D721Med (cell line): Measurements from ENCODE around the gene SMO.
A peak's percentile ranks its signal among the peaks of the same experiment; 100 is the strongest.
"Not testable (repeated sequence)": the region's sequence is repeated elsewhere in the genome, so short reads cannot be mapped to it uniquely, and the experiment has no call there.

Experiments used
- DNase-seq: peaks from one replicate; pipeline ENCODE4 v3.0.0; 2011; ENCODE audit warnings: low spot score; ENCODE audit not compliant: insufficient read length
- FAIRE-seq: peaks from 2 replicates; lab custom pipeline; 2011; peaks lifted over from hg19 to GRCh38; lab: Jason Lieb, UNC
- CTCF ChIP-seq: IDR thresholded peaks from 2 replicates; pipeline ENCODE4 v1.5.1; 2012; ENCODE audit warnings: mild to moderate bottlenecking, control low read depth; ENCODE audit not compliant: insufficient read depth; ENCODE audit errors: missing control alignments

SMO gene

GRCh38 chr7:129245533-129245932 lies 57.1 kb downstream of the SMO start:
- no peak for FAIRE-seq
- TF ChIP-seq CTCF: no peak

GRCh38 chr7:129247087-129247486 lies 58.7 kb downstream of the SMO start:
- TF ChIP-seq CTCF: no peak
- FAIRE-seq (no peak), DNase-seq (no peak)

More at GRCh38 chr7:129245533-129245932, 57.1 kb downstream of the SMO start:
- DNase-seq: no peak

GRCh38 chr7:129252128-129252527 lies 63.7 kb downstream of the SMO start:
- FAIRE-seq (peak; percentile 97), DNase-seq (no peak)
- no peak for TF ChIP-seq CTCF

- FAIRE-seq, DNase-seq: not testable (repeated sequence)
These were observed 64.2 kb downstream of the SMO start for GRCh38 chr7:129252603-129253002.

GRCh38 chr7:129255800-129256199 lies 67.4 kb downstream of the SMO start:
- no peak for FAIRE-seq
- DNase-seq: no peak

GRCh38 chr7:129256221-129256620 lies 67.8 kb downstream of the SMO start:
- TF ChIP-seq CTCF: no peak
- DNase-seq (no peak), FAIRE-seq (no peak)

More at GRCh38 chr7:129255800-129256199, 67.4 kb downstream of the SMO start:
- no peak for TF ChIP-seq CTCF

- TF ChIP-seq CTCF: no peak
These were observed 68.7 kb downstream of the SMO start for GRCh38 chr7:129257168-129257567.

More at GRCh38 chr7:129257168-129257567, 68.7 kb downstream of the SMO start:
- DNase-seq (no peak), FAIRE-seq (no peak)
